ENCODE measurements around the gene SPATA32.
"Not testable (repeated sequence)": the region's sequence is repeated elsewhere in the genome, so short reads cannot be mapped to it uniquely, and the experiment has no call there.

SPATA32 gene

GRCh38 chr17:45271603-45272002, 9.7 kb upstream of the SPATA32 start:
- DNase-seq: no peak

DNA sequence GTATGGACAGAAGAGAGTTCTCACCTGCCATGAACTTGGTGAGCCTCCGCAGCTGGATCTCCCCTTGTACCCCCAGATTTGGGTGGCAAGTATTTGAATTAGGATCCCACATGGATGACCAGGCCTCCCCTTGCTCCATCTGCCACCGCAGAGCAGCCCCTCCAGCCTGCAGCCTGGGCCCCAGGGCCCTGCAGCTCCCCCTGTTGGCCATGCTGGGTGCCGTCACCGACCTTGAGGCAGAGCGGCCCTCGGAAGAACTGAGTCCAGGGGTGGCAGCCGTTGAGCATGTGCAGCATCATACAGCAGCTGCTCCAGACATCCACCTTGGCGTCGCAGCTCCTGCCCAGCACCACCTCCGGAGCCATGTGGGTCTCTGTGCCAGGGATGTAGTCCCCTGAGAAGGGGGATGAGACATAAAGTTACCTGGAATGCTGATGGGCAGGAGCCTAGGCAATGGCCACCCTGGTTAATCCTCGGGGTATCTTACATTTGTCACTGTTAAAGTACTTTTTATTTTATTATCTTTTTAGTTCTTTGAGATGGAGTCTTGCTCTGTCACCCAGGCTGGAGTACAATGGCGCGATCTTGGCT, 9.0 kb upstream of the SPATA32 start:
- DNase-seq: no peak

DNA sequence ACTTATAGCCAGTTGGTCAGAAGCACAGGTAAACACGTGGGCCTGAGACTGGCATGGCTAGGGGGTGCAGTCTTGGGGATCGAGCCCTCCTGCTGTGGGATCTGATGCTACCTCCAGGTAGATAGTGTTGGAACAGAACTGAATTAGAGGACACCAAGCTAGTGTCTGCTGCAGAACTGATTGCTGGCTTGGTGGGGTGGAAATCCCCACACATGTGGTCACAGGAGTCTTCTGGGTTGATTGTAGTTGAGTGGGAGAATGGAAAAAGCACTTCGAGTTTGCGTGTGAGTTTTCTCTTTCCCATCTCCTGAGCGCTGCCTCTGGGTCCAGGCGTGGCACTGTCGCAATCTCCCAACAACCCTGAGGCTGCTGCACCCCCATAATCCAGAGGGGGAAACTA, 8.0 kb upstream of the SPATA32 start:
- DNase-seq: no peak

- DNase-seq: no peak
Observed at GRCh38 chr17:45267436-45268055, 5.7 kb upstream of the SPATA32 start.

DNA sequence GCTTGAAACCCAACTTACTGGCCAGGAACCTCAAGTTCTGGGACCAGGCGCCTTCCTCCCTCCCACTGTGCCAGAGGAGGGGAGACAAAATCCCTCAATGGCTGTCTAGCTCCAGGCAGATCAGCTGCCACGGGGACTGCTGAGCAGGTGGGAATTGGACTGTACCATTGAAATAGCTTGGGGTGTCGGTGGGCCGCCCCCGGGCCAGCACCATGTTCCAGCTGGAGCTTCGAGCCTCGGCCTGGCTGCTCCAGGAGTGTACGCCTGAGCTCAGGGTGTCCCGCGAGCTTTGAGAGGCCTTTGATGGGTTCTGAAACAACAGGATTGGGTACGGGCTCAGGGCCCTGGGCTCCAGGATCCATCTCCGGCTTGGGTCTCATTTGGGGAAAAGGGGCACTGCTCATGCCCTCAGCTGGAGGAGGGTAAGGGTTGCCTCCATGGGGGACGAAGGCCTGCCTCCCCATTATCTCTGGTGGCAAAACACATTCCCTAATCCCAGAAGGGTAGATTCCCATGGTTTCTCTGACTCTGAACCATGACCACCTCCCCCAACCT, 4.6 kb upstream of the SPATA32 start:
- no peak for DNase-seq

- no peak for DNase-seq
Observed at GRCh38 chr17:45265821-45266220, 3.9 kb upstream of the SPATA32 start.

- no peak for DNase-seq
Observed at GRCh38 chr17:45264988-45265387, 3.1 kb upstream of the SPATA32 start.

DNA sequence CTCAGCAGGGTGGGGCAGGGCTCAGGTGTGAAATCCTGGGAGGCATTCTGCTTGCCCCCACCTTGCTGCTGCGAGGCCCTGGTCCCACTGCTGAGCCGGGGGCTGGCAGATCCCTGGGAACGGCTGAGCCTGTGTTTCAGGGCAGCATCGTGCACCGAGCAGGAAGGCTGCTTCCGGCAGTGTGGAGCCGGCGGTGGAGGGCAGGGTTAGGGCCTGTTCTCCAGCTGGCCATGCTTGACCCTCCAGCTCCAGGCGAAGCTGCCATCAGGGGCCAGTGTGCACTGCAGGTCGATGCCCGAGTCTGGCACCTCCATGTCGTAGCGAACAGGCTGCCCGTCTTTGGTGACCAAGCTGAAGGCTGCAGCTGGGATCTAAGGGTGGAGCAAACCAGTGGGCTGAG, 2.5 kb upstream of the SPATA32 start:
- no peak for DNase-seq

- no peak for DNase-seq
Observed at GRCh38 chr17:45263477-45263860, 1.6 kb upstream of the SPATA32 start.

DNA sequence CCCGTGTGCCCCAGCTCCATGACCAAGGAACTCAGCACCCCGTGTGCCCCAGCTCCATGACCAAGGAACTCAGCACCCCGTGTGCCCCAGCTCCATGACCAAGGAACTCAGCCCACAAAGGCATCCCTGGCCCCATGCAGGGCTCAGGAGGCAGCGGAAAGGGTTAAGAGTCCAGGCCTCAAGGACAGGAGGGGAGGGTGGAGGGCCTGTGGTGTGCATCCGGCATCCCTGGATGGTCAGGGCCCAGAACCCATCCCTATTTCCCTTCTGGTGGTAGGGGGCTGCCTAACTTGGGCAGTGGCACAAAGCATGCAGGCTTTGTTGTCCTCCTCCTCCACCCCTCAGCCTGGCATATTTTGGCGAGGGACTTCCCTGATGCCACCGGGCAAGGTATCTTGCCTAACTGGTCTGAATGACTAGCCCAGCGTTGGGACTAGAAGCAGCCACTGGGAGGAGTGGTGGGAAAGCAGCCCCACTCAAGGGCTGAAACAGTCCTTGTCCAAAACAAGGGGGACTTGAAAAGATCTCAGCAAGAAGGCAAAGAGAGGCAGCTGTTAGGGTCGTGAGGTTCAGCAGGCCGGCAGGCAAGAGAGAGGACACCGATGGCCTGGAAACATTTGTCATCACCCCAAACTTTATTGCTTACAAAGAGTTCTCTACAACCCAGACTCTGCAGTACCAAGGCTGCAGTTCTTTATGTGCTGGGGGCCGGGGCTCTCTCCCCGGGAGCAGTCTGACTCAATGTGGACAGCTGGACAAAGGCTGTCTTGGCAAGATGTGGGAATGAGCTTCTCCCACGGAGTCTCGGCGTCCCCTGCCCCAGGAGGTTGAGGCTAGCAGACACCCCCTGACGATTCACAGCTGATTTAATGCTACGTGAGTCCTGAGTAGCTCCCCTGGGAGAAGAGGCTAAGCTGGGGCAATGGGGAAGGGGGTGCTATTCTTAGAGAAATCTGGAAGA, 902 bp upstream of the SPATA32 start:
- DNase-seq: no peak

GRCh38 chr17:45260204-45260783, 1.6 kb downstream of the SPATA32 start:
- DNase-seq: no peak

GRCh38 chr17:45258981-45259380, 2.9 kb downstream of the SPATA32 start:
- DNase-seq: no peak

GRCh38 chr17:45257115-45257514, 4.8 kb downstream of the SPATA32 start:
- DNase-seq: no peak

DNA sequence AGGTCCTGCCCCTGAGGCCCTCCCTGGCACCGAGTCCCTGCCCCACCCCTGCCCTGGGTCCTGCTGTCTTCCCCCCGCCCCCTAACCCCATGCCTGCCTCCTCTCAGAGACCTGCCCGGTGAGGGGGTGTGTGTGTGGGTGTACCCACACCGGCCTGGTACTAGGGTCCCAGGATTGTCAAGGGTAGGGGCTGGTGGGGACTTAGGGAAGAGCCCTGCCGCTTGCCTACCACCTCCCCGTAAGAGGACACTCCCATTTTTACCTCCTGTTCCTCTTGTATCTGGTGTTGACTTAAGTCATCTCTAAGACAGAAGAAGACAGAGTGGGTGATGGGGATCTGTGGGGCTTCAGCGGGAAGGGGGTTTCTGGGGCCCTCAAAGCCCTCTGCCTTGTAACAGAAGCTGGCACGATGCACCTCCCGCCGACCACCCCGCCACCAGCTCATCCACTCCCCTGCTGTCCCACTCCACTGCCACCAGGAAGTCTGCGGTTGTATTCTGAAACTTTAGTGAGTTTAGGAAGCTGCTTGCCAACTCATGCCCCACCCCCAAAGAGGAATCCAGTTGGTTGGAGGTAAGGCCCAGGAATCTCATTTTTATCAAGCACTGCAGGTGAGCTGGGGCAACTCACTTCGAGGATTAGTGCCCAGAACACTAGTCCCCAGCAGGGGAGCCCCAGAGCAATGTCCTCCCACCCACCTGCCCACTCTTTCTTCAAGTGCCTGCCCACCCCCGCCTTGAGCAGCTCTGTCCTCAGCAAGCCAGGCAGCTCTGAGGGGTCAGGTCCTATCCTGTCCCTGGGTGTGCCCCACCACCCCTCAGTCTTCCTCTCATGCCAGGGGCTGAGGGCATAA, 5.6 kb downstream of the SPATA32 start:
- no peak for DNase-seq

GRCh38 chr17:45255358-45255757, 6.5 kb downstream of the SPATA32 start:
- no peak for DNase-seq

GRCh38 chr17:45253879-45254278, 8.0 kb downstream of the SPATA32 start:
- no peak for DNase-seq

- DNase-seq: not testable (repeated sequence)
Observed at GRCh38 chr17:45253237-45253636, 8.7 kb downstream of the SPATA32 start.

DNA sequence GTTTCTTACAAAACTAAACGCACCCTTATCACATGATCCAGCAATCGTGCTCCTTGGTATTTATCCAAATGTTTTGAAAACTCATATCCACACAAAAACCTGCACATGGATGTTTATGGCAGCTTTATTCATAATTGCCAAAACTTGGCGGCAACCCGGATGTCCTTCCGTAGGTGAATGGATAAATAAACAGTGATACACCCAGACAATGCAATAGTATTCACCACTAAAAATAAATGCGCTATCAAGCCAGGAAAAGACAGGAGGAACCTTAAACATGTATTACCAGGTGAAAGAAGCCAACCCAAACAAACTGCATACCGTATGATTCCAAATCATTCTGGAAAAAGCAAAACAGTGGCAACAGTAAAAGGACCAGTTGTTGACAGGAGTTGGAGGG, 10.0 kb downstream of the SPATA32 start:
- no peak for DNase-seq

DNA sequence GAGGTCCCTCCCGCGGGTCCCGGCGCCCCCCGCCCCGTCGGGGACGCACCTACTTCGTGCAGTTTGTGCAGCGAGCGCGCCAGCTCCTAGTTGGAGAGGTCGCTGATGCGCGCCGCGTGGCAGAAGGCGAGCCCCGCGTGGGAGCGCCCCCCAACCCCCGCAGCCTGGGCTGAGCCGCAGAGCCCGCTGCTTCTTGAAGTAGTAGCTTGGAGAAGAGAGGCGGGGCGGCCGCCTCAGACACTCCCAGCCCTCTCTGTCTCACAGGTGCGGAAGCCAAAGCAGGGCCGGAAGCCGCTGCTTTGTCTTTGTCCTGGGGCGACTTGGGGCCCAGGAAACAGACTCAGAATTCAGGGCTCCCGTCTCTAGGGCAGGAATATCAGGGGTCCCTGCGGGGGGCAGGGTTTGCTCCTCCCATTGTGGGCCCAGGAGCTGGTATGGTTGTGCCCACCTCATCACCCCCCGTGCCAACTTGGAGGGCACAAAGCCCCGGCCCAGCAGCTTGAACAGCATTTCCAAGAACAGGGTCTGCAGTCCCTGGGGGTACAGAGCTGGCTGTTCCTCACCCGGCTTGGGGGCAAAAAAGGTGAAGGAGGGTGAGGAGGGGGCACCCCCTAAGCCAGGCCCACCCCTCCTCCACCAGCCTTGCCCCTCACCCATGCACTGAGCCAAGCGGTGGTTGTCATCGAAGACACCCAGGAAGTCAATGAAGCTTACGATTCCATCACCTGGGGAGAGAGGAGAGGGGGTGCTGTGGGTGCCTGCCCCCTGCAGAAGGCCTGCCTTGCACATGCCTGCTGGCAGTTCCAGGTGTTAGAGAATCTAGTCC, 13.5 kb downstream of the SPATA32 start:
- no peak for DNase-seq

Data from hypothalamus (tissue), 51 donors.